ENCODE results near the gene ANKRD28.
"Not testable (repeated sequence)": the region's sequence is repeated elsewhere in the genome, so short reads cannot be mapped to it uniquely, and the experiment has no call there.

The ANKRD28 gene

GRCh38 chr3:15637131-15637951 is 160.4 kb downstream of the ANKRD28 start:
- no peak for DNase-seq (ENCODE audit: low read depth in 2 of 2)

GRCh38 chr3:15636028-15636709 is 161.6 kb downstream of the ANKRD28 start:
- DNase-seq (ENCODE audit: low read depth in 2 of 2): peak; percentile 74 to 76

- peak; percentile 90 to 93 for DNase-seq (ENCODE audit: low read depth in 2 of 2)
Observed at GRCh38 chr3:15635121-15635661, 162.6 kb downstream of the ANKRD28 start.

GRCh38 chr3:15634671-15635070 is 163.1 kb downstream of the ANKRD28 start:
- DNase-seq (ENCODE audit: low read depth in 2 of 2): no peak

- DNase-seq (ENCODE audit: low read depth in 2 of 2): no peak
Observed at GRCh38 chr3:15633766-15634598, 163.8 kb downstream of the ANKRD28 start.

GRCh38 chr3:15633159-15633558 is 164.6 kb downstream of the ANKRD28 start:
- no peak for DNase-seq (ENCODE audit: low read depth in 2 of 2)

- no peak for DNase-seq (ENCODE audit: low read depth in 2 of 2)
Observed at GRCh38 chr3:15632212-15632580, 165.6 kb downstream of the ANKRD28 start.

- DNase-seq (ENCODE audit: low read depth in 2 of 2): no peak
Observed at GRCh38 chr3:15631426-15632211, 166.2 kb downstream of the ANKRD28 start.

GRCh38 chr3:15630646-15631350 is 167.0 kb downstream of the ANKRD28 start:
- peak; percentile 68 to 70 for DNase-seq (ENCODE audit: low read depth in 2 of 2)

- peak; percentile 66 for DNase-seq (ENCODE audit: low read depth in 2 of 2)
Observed at GRCh38 chr3:15629860-15630597, 167.8 kb downstream of the ANKRD28 start.

GRCh38 chr3:15628967-15629366 is 168.8 kb downstream of the ANKRD28 start:
- DNase-seq (ENCODE audit: low read depth in 2 of 2): no peak

- DNase-seq (ENCODE audit: low read depth in 2 of 2): no peak
Observed at GRCh38 chr3:15623535-15624440, 174.0 kb downstream of the ANKRD28 start.

- not testable (repeated sequence) for DNase-seq (ENCODE audit: low read depth in 2 of 2)
Observed at GRCh38 chr3:15619659-15620464, 177.9 kb downstream of the ANKRD28 start.

Data from fibroblast of skin of left quadriceps (primary cell).